GM18507 (cell line): ENCODE data around the gene IRS2.
A peak's percentile ranks its signal among the peaks of the same experiment; 100 is the strongest.

Source experiments
- DNase-seq: peaks from one replicate; pipeline ENCODE4 v3.0.0; 2011; ENCODE audit warnings: low read depth; ENCODE audit not compliant: insufficient read length; ENCODE audit errors: extremely low spot score
- FAIRE-seq: peaks from 2 replicates; lab custom pipeline; 2011; peaks lifted over from hg19 to GRCh38; lab: Jason Lieb, UNC

The IRS2 gene

DNA sequence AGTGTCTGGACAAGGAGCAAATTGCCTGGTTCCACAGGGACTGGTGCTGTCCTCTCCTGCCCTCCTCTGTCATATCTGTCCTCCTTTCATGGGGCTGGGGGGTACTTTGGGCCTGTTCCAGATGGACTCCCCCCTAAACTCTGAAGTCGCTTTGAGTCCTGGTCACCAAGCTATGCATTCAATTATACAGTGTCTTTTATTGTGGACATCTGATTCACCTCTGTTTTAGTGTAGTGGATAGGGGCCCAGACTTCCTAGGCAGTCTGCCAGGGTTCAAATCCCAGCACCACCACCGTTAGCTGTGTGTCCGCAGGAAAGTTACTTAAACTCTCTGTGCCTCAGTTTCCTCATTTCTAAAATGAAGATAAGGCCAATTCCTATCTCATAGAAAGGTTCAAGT is 21.0 kb upstream of the IRS2 start:
- no peak for DNase-seq
- no peak for FAIRE-seq

DNA sequence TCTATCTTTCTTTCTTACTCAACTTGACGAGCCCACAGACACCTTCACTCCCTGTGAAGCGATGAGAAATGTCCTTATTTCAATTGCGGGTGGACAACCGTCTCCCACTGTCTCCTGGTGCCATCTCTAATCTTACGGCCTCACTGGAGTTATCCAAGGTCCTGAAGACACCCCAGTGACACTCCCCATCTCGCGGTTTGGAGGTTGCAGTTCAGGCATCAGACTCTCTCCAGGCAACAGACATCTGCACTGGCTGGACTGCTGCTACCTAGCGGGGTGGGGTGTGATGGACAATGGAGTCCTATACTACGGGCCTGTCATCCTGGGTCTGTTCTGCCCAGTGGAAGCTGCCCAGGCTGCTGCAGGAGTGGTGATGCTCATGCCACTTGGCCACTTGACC is 18.3 kb upstream of the IRS2 start:
- DNase-seq (no peak), FAIRE-seq (no peak)

DNA sequence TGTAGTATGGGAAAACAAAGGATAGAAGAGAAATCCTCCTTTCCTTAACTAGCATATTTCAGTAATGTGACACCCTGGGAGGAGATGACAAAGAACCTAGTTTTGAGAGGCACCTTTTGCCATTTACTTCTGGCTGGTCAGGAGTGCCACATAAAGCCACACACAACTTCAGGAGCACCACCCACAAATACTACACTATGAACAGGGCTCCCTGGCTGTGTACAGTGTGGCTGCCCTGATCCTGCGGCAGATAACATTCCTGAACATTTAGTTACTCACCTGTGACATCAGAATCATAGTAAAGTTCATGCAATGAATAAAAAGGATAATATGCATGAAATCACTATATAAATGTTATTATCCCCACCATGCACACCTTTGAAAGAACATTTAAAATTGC is 17.4 kb upstream of the IRS2 start:
- DNase-seq (no peak), FAIRE-seq (no peak)

DNA sequence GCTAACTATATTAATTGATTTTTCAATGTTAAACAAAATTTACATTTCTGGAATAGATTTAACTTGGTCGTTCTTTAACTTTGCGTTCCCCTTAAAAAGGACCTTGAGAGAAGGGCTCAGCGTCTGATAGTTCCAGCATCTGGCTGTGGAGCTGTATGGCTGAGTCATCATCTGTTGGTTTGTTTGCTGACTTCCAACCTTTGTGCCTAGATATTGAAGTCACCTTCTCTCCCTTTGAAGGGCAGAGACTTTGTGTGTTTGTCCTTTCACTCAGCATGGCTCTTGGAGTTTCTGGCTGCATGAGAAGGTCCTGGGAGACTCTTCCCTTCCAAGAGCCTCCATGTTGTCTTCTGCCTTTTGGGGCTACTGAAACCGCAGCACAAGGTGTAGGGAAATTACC is 16.6 kb upstream of the IRS2 start:
- DNase-seq (no peak), FAIRE-seq (no peak)

DNA sequence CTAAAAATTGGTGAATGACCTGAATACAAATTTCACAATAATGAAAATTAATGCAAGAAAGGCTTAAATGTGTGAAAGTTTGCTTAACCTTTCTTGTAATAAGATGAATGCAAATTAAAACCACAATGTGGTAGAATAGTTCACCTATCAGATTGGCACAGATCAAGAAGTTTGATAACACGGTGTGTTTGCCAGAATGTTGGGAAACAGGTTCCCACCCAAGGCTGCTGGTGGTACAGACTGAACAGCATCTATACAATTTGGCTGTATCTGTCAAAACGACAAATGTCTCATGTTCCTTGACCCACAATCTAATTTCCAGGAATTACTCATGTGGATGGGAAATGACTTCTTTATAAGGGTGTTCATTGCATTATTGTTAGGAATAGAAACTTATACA is 8.6 kb upstream of the IRS2 start:
- no peak for DNase-seq
- FAIRE-seq = no peak

DNA sequence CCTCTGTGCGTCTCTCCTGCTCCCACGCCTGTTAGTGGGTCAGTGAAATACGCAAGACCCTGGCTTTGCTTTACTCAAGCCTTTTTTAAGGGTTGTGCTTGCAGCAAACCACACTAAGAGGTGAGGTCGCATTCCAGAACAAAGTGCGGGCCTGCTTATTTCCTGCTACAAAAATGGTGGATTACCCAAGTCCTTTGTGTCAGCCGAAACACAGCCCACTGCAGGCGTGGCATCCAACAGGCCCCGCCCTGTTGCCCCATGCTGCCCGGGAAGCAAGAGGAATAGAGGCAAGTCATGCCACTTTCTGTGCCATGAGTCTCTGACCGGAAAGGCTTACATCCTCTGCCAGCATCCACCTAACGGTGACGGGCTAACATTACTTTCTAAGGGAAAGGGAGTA is 7.7 kb upstream of the IRS2 start:
- DNase-seq = no peak
- FAIRE-seq = no peak

DNA sequence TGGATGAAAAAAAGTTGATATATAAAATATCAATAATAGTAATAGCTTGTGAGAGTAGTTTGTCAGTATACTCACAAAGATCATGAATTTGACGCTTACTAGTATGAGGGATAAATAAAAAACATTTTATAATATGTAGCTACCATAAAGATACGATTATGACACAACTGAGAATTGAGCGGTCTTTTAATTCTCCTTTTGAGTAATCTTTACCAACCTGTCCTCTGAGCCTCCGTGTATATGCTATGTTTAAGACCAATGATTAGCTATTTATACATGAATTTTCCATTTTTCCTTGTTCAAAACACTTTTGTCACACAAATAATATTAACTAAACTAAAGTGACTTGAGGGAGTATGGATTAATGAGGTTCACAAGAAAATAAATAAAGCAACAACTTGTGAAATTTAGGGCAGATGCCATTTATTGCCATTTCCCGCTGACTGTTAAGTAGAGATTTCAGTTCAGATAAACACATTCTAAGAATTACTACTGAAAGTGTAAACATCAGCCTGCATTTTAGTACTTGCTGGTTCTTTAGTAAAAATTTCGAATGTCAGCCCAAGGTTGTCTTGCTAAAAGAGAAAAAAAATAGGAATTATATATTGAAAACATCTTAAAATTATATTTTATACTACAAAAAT is 6.2 kb upstream of the IRS2 start:
- FAIRE-seq = no peak

DNA sequence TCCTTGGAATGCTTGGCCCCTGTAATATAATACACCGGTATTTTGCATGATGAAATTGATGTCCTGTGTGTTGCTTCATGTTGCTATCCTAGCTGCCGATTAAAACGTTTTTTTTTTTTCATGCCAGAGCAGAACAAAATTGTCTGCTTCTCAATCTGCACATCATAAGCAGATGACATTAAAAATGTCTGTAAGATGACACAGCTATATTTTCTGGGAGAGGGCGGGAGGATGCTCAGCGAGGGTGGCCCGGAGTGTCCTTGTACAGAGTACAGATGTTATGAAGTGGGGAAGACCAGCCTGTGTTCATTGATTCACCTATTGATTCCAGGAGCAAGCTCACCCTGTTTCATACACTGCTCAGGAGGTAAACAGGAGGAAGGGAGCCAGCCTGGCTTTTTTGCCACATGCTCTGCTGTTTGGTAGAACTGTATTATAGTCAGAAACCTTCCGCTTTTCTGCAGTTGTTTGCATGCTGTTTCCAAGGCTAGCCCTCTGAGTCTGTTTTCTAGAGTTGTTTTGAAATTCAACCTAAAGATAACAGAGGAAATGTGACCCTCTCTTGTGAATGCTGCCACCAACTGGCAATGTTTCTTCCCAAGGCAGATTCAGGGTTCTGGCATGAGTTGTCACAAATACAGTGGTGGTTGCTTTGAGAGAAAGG is 4.7 kb upstream of the IRS2 start:
- peak; percentile 57 for FAIRE-seq

More for the DNA sequence above, 6.2 kb upstream of the IRS2 start:
- no peak for DNase-seq

DNA sequence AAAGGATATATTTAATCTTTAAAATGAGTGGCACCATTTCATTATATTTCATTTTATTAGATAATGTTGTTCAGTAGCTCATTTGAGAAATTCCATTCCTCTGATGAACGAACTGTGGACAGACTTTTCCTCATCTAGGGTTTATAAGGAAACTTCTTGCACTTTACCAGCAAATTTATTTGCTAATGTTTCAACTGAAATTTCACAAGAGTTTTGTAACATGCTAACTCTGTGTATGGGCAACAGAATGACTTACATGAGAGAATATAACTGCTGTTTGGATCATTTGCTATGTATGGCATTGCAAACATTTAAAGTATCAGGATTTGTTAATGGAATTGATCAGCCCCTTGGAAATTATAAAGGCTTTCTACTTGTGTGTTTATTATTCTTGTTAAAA is 3.7 kb upstream of the IRS2 start:
- FAIRE-seq = no peak

More for the DNA sequence above, 4.7 kb upstream of the IRS2 start:
- no peak for DNase-seq

DNA sequence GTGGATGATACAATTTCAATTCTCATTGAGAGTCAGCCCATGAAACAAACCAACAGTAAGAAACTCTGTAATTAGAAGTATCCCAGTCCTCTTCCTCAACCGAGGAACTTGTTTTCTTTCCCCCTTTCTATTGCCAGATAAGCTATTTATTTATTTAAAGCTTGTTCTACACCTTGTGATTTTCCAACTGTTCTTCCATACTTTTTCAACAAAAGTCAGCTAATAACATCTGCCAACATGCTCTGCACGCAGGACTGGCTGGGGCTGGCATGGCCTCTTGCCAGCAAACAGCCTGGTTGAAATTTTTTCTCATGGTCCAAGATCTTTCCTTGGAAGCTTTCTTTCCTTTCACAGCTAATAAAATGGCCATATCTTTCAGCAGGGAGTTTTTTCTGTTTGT is 2.9 kb upstream of the IRS2 start:
- FAIRE-seq (no peak), DNase-seq (no peak)

More for the DNA sequence above, 3.7 kb upstream of the IRS2 start:
- DNase-seq = no peak

DNA sequence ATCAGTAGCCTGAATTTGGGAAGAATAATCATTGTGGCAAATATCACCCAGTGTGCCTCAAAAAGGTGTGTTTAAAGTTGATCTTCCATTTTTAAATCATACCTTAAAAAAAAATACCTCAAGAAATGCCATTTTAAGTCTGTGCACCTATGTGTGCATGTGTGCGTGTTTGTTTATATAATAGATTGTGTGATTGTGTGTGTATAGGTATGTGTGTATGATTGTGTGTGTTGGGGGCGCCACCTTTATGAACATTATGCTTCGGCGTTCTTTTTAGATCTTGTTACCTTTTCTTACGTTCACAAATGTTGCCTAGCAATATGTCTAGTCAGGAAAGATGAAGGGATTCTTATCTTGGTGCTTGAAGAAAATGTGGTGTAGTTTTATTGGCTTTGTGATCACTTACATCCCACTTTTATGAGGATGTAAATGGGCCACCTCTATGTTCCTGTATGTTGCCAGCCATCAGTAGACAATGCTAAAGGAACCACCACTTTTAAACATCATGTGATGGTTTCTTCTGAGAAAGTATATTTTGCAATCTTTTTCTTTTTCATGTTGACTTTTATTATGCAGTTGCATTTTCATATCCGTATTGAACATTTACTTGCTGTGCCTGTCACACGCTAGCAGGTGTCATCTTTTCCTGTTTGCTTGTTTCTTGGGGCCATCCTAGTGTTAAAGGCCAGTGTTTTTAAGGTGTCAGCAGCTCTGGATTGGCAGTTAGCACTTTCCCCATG is 2.2 kb upstream of the IRS2 start:
- no peak for DNase-seq
- no peak for FAIRE-seq

DNA sequence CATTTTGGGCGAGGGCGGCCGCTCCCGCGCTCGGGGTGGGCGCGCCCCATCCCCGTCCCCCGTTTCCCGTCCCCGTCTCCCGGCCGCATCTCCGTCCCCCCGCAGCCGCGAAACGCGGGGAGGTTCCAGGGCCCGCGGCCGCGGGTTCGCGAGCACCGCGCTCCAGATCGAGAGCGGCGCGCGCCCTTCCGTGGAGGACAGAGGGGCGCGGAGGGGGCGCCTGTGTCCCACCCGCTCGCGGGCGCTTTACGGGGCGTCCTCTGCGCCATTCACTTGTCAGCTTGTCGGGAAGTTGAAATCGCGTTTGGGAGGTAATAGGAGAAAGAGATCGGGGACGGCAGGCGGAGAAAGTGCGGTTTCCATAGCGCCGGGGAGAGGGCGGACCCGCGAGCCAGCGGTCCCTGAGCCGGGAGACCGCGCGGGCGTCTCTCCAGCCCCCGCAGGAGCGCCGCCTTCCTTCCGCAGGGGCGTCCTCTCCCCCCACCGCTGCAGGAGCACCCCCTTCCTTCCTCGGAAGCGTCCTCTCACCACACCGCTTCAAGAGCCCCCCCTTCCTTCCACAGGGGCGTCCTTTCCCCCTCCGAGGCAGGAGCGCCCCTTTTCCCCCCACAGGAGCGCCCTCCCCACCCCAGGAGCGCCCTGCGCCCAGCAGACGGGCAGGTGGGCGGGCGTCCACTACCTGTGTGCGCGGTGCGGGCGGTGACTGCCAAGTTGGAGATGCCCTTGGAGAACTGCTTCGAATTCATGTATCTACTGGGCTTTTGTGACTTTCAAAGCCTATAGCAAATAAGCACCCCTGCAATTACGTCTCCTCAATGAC is 962 bp upstream of the IRS2 start:
- FAIRE-seq (no peak), DNase-seq (no peak)

DNA sequence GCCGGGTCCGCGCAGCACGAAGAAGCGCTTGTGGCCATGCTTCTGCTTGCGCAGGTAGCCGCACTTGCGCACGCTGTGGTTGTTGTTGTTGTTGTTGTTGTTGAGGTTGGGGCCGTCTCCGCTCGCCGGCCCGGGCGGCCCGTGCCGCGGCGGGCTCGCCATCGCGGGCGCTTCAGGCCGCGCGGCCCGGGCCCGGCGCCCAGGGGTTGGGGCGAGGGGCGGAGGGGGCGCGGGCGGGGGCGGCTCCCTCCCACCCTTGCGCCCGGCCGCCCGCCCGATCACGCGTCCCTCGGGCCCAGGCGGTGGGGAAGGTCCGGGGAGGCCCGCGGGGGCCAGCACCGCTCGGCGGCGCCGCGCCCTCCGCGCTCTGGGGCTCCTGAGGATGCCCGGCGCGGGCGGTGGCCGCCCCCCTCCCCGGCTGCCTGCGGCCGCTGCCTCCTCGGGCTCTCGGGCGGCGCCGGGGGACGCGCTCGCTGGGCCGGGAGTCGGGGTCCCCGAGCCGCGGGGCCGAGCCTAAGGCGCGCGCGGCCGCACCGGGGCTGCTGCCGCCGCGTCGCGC is 412 bp downstream of the IRS2 start:
- FAIRE-seq (no peak), DNase-seq (no peak)

DNA sequence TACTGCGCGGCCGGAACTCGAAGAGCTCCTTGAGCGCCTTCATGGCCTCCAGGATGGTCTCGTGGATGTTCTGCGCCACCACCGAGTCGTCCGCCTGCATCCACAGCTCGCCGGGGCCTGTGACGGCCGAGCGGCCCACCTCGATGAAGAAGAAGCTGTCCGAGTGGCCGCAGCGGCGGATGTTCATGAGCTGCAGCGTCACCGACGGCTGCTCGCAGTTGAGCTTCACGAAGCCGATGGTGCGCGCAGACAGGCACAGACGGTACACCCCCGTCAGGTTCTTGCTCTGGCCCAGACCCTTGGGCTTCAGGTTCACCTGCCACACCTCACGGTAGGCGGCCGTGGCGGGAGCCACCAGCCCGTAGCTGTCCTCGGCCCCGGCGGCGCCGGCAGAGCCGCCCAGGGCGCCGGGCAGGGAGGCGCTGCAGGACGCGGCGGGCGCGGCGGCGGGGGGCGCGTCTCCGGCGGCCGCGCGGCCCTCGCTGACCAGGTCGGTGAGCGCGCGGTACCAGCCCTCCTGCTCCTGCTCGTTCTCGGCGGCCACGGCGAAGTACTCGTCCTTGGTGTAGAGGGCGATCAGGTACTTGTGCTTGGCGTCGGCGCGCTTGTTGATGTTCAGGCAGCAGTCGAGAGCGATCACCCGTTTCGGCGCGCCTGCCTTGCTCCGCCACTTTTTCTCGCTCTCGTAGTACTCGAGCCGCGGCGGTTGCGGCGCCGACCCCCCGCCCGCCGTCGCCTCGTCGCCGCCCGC is 1.1 kb downstream of the IRS2 start:
- no peak for FAIRE-seq
- no peak for DNase-seq

DNA sequence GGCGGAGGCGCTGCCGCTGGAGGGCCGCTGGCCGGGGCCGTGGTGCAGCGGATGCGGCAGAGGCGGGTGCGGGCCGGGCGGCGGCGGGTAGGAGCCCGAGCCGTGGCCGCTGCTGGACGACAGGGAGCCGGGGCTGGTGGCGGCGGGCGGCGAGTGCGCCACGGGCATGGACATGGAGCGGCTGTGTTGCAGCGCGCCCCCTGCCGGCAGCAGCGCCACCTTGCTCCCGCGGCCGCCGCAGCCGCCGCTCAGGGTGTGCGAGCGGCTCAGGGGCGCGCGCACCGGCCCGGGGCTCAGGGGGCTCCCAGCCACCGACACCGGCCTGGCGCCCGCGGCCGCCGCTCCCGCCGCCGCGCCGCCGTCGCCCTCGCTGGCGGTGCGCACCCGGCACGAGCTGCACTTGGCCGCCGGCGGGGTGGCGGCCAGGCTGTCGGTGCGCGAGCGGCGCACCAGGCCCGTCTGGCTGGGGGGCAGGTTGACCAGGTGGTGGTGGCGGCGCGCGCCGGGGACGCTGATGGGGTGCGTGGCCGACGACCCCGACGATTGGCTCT is 1.7 kb downstream of the IRS2 start:
- FAIRE-seq = no peak
- DNase-seq = no peak

DNA sequence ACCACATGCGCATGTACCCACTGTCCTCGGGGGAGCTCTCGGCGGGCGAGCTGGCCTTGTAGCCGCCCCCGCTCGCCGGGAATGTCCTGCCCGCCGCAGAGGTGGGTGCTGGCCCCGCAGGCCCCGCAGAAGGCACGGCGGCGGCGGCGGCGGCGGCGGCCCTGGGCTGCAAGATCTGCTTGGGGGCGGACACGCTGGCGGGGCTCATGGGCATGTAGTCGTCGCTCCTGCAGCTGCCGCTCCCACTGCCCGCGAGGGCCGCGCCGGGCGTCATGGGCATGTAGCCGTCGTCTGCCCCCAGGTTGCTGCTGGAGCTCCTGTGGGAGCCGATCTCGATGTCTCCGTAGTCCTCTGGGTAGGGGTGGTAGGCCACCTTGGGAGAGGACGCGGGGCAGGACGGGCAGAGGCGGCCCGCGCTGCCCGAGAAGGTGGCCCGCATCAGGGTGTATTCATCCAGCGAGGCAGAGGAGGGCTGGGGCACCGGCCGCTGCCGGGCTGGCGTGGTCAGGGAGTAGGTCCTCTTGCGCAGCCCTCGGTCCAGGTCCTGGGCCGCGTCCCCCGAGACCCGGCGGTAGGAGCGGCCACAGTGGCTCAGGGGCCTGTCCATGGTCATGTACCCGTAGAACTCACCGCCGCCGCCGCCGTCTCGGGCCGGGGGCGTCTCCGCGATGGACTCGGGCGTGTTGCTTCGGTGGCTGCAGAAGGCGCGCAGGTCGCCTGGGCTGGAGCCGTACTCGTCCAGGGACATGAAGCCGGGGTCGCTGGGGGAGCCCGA is 2.4 kb downstream of the IRS2 start:
- FAIRE-seq (no peak), DNase-seq (no peak)

DNA sequence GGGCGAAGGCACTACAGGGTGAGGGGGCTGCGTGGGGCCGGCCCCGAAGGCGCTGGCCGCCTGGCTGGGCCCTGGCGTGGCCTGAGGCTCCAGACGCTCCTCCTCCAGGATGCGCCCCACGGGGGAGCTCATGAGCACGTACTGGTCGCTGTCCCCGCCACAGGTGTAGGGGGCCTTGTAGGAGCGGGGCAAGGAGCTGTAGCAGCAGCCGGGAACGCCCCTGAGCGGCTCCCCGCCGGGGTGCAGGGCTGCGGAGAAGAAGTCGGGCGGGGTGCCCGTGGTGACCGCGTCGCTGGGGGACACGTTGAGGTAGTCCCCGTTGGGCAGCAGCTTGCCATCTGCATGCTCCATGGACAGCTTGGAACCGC is 3.0 kb downstream of the IRS2 start:
- no peak for FAIRE-seq

DNA sequence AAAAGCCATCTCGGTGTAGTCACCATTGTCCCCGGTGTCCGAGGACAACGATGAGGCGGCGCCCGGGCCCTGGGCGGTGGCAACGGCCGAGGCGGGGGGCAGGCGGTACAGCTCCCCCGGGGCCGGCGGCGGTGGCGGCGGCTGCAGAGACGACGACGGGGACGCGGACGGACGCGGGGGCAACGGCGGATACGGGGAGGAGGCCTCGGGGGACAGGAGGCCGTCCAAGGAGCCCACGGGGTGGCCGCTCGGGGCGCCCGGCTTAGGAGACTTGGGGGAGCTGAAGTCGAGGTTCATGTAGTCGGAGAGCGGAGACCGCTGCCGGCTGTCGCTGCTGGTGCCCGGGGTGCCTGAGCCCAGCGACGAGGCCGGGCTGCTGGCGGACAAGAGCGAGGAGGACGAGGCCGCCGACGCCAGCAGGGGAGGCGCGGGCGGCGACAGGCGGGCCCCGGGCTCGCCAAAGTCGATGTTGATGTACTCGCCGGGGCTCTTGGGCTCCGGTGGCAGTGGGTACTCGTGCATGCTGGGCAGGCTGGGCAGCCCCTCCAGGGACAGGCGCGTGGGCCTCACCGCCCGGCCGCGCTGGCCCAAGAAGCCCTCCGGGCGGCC is 3.5 kb downstream of the IRS2 start:
- FAIRE-seq (no peak), DNase-seq (no peak)

More for the DNA sequence above, 3.0 kb downstream of the IRS2 start:
- DNase-seq = no peak
